ENCODE measurements around the gene ZNF263. TPM values are rescaled to one million over a fixed set of nuclear protein-coding genes. Genes with fewer than 3 reads are reported as not detected.

ZNF263 gene
- total and polyA plus RNA-seq, 2 of the 13 experiments (the other 11 are each of a cell fraction or from before 2014, with no cell fraction given), result 10.2 to 41.2 TPM

DNA sequence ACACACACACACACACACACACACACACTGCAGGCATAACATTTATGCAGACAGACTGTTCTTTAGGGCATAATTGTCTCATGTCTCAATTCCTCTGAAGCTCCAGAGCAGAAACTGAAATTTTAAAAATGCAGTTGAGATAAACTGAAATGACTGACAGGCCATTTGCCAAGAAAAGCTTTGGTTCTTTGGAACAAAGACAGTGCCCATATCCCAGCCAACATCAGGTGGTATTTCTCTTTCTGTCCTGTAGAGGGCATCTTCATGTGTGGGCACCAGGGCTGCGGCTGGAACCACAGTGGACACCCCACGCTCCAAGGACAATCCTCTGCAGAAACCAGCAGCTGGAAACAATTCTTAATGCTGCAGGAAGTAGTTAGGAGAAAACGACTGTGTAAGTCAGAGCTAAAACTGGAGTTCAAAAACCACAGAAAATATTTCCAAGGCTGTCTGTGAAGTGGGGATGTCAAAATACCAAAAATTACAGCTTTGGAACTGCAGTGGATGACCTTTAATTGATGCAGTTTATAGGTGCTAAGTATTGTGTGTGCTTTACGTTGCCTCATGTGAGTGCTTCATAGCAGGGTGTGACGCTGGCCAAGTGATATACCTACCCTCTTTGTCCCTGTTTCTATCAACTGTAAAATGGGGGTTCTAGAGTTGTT, 16.3 kb upstream of the ZNF263 start:
- intact Hi-C loops (cut with micrococcal nuclease; ENCODE audit: unreplicated experiment) (loop anchor here (2.0 kb wide), 1 partner anchor 234 kb away; the partner anchor contains the start of gene CLUAP1), in situ Hi-C loops (cut with HindIII; ENCODE audit: extremely low pct_ligation_motif_present, low pct_unique_long_range_greater_than_20kb) (no loop called here)
- Histone ChIP-seq H3K9me3 (ENCODE audit: low read length) (no peaks in the 10 kb centered on the region), H3K9ac (ENCODE audit: insufficient read depth, low read depth, low read length) (no peak overlapping the region), H3K4me3 (replicated peaks in 1 of 3; ENCODE audit: insufficient read depth in 1 of 3, low read depth in 2 of 3, low read length in 3 of 3) (no peak overlapping the region), H4K20me1 (ENCODE audit: insufficient read depth, low read length) (no peaks in the 10 kb centered on the region), H3K27me3 (ENCODE audit: control insufficient read depth in 1 of 2, insufficient read depth in 2 of 2, low read length in 2 of 2) (no peaks in the 10 kb centered on the region), H3K4me1 (ENCODE audit: insufficient read depth, low read length) (peaks cover 58% of the 10 kb centered on the region), H3K27ac (ENCODE audit: extremely low read length, insufficient read depth, low read length) (no peak overlapping the region), H3K79me2 (ENCODE audit: insufficient read depth, low read length) (no peaks in the 10 kb centered on the region), H2AFZ (ENCODE audit: low read length) (no peak overlapping the region), H3K4me2 (ENCODE audit: low read depth, low read length) (peak overlapping the region; percentile 3; the same call in 1 of the 2 replicates), H3K36me3 (replicated peaks in 1 of 2; ENCODE audit: control insufficient read depth in 1 of 2, insufficient read depth in 2 of 2, low read length in 2 of 2) (no peaks in the 10 kb centered on the region)
- DNase-seq (ENCODE audit: low spot score), result peak; percentile 58
- ATAC-seq, result no peak
- ChIA-PET CTCF (ENCODE audit: low intra/inter-chr PET ratio, low total read pairs) (interaction anchor here (0.6 kb wide), 1 partner anchor 99 kb away, joined by 3 read pairs; no protein-coding TSS in a partner anchor), POLR2A (interaction anchor here (0.9 to 4.6 kb wide), 6 partner anchors 8 to 190 kb away, joined by 3 to 64 read pairs (median 4); partner anchors contain the start of genes OR1F1 and ZNF263)
- BruUV-seq (replicated peaks), result no TSS peak
- FAIRE-seq, result peak; percentile 89
- WGBS (ENCODE audit: low lambda C conversion rate), result 49% methylated on average over 5 of the region's 5 CpGs
- TF ChIP-seq ZBTB7A (CRISPR knock-in tag; IDR thresholded peaks at IDR 0.05) (no peak), FOXA3 (CRISPR knock-in tag; IDR thresholded peaks at IDR 0.05) (0 out of 2 replicates have a peak, but pooled peaks have one; percentile 20), MED1 (CRISPR knock-in tag; IDR thresholded peaks at IDR 0.05) (peak; percentile 40; the same call in 1 of the 2 replicates), STAG1 (CRISPR knock-in tag; IDR thresholded peaks at IDR 0.05) (peak; percentile 67), SMC3 (IDR thresholded peaks at IDR 0.05; ENCODE audit: low read length) (peak; percentile 78), ZNF12 (CRISPR knock-in tag; IDR thresholded peaks at IDR 0.05) (peak; percentile 12; the same call in 1 of the 2 replicates), THAP11 (CRISPR knock-in tag; IDR thresholded peaks at IDR 0.05) (peak; percentile 55; the same call in 1 of the 2 replicates), TOE1 (CRISPR knock-in tag; IDR thresholded peaks at IDR 0.05) (no peak), XRCC5 (optimal IDR thresholded peaks at IDR 0.05; ENCODE audit: low read length) (peak; percentile 78), GATAD2A (CRISPR knock-in tag; IDR thresholded peaks at IDR 0.05) (peak; percentile 46; the same call in 1 of the 2 replicates), RAD21 (CRISPR knock-in tag; IDR thresholded peaks at IDR 0.05) (peak; percentile 43; the same call in 1 of the 2 replicates), SYNCRIP (IDR thresholded peaks at IDR 0.05; ENCODE audit: insufficient read depth, low read depth, low read length) (no peak), SAP130 (CRISPR knock-in tag; IDR thresholded peaks at IDR 0.05; ENCODE audit: low read depth) (peak; percentile 26; the same call in 1 of the 2 replicates)
- TF ChIP-seq, protein P1, sequence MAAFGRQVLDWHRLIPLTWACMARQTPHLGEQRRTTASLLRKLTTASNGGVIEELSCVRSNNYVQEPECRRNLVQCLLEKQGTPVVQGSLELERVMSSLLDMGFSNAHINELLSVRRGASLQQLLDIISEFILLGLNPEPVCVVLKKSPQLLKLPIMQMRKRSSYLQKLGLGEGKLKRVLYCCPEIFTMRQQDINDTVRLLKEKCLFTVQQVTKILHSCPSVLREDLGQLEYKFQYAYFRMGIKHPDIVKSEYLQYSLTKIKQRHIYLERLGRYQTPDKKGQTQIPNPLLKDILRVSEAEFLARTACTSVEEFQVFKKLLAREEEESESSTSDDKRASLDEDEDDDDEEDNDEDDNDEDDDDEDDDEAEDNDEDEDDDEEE (CRISPR knock-in tag; IDR thresholded peaks at IDR 0.05), result no peak
- TF ChIP-seq, protein P2, sequence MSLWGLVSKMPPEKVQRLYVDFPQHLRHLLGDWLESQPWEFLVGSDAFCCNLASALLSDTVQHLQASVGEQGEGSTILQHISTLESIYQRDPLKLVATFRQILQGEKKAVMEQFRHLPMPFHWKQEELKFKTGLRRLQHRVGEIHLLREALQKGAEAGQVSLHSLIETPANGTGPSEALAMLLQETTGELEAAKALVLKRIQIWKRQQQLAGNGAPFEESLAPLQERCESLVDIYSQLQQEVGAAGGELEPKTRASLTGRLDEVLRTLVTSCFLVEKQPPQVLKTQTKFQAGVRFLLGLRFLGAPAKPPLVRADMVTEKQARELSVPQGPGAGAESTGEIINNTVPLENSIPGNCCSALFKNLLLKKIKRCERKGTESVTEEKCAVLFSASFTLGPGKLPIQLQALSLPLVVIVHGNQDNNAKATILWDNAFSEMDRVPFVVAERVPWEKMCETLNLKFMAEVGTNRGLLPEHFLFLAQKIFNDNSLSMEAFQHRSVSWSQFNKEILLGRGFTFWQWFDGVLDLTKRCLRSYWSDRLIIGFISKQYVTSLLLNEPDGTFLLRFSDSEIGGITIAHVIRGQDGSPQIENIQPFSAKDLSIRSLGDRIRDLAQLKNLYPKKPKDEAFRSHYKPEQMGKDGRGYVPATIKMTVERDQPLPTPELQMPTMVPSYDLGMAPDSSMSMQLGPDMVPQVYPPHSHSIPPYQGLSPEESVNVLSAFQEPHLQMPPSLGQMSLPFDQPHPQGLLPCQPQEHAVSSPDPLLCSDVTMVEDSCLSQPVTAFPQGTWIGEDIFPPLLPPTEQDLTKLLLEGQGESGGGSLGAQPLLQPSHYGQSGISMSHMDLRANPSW (CRISPR knock-in tag; IDR thresholded peaks at IDR 0.05; ENCODE audit: borderline replicate concordance), result 0 out of 2 replicates have a peak, but pooled peaks have one; percentile 50
- TF ChIP-seq, protein P3, sequence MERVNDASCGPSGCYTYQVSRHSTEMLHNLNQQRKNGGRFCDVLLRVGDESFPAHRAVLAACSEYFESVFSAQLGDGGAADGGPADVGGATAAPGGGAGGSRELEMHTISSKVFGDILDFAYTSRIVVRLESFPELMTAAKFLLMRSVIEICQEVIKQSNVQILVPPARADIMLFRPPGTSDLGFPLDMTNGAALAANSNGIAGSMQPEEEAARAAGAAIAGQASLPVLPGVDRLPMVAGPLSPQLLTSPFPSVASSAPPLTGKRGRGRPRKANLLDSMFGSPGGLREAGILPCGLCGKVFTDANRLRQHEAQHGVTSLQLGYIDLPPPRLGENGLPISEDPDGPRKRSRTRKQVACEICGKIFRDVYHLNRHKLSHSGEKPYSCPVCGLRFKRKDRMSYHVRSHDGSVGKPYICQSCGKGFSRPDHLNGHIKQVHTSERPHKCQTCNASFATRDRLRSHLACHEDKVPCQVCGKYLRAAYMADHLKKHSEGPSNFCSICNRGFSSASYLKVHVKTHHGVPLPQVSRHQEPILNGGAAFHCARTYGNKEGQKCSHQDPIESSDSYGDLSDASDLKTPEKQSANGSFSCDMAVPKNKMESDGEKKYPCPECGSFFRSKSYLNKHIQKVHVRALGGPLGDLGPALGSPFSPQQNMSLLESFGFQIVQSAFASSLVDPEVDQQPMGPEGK (CRISPR knock-in tag; IDR thresholded peaks at IDR 0.05), result 0 out of 2 replicates have a peak, but pooled peaks have one; percentile 16
- TF ChIP-seq, protein P4, sequence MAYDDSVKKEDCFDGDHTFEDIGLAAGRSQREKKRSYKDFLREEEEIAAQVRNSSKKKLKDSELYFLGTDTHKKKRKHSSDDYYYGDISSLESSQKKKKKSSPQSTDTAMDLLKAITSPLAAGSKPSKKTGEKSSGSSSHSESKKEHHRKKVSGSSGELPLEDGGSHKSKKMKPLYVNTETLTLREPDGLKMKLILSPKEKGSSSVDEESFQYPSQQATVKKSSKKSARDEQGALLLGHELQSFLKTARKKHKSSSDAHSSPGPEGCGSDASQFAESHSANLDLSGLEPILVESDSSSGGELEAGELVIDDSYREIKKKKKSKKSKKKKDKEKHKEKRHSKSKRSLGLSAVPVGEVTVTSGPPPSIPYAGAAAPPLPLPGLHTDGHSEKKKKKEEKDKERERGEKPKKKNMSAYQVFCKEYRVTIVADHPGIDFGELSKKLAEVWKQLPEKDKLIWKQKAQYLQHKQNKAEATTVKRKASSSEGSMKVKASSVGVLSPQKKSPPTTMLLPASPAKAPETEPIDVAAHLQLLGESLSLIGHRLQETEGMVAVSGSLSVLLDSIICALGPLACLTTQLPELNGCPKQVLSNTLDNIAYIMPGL (CRISPR knock-in tag; IDR thresholded peaks at IDR 0.05; ENCODE audit: borderline replicate concordance in 1 of 2, low read depth in 1 of 2), result peak in 1 of 2 experiments; percentile 24; a peak in 1 of 4 replicates

Measured in HepG2 (cell line).